Activated B cell treated with CpG ODN at 0.5 μM for 24 hours (primary cell): Measurements from ENCODE around the gene C2CD3. TPM values are rescaled to one million over a fixed set of nuclear protein-coding genes. Genes with fewer than 3 reads are reported as not detected.
A peak's percentile ranks its signal among the peaks of the same experiment; 100 is the strongest.

Source experiments
- ATAC-seq: fragments of 200-7000 bp; cut with Tn5 transposase; one replicate; pipeline ENCODE4 v1.10.0; 2021; ENCODE audit warnings: low read depth, mild to moderate bottlenecking, moderate library complexity
- CTCF ChIA-PET: fragments of 350-600 bp; sonication (Branson Sonifier 250); formaldehyde crosslinking; loops from one replicate; lab custom pipeline; 2021; ENCODE audit warnings: antibody characterized with exemption; lab: Charles Lee
- POLR2A ChIA-PET: fragments of 350-600 bp; sonication (Branson Sonifier 250); formaldehyde crosslinking; loops from one replicate; lab custom pipeline; 2021; ENCODE audit warnings: antibody characterized with exemption; lab: Charles Lee
- DNase-seq: peaks from one replicate; pipeline ENCODE4 v3.0.0; 2022
- H3K27ac Mint-ChIP-seq: one replicate; pipeline ENCODE4 v1.8.0; 2020; ENCODE audit warnings: mixed read lengths
- H3K27me3 Mint-ChIP-seq: one replicate; pipeline ENCODE4 v1.8.0; 2021; ENCODE audit warnings: mixed read lengths
- H3K36me3 Mint-ChIP-seq: one replicate; pipeline ENCODE4 v1.8.0; 2021; ENCODE audit warnings: low read depth, mixed read lengths
- H3K4me1 Mint-ChIP-seq: one replicate; pipeline ENCODE4 v1.8.0; 2021; ENCODE audit warnings: mixed read lengths
- H3K4me3 Mint-ChIP-seq: one replicate; pipeline ENCODE4 v1.8.0; 2020; ENCODE audit warnings: mild to moderate bottlenecking, mixed read lengths
- H3K9me3 Mint-ChIP-seq: one replicate; pipeline ENCODE4 v1.8.0; 2020; ENCODE audit warnings: mixed read lengths
- intact Hi-C: fragments of 100-400 bp; cut with micrococcal nuclease; formaldehyde crosslinking; loops from one replicate; pipeline ENCODE4 v1.15.1; 2024
- total RNA-seq: library from RNA; stranded (reverse); gene quantifications from 2 replicates; pipeline ENCODE4 v1.2.3, GENCODE V29; 2022
- TF ChIP-seq, protein P1 (sequence below): fragments of 200-600 bp; IDR thresholded peaks from one replicate; pipeline ENCODE4 v1.8.0; 2022; ENCODE audit warnings: antibody characterized with exemption, mild to moderate bottlenecking

The C2CD3 gene
- total RNA-seq, 1 donor from 2014 or later, result 50.3 TPM

- intact Hi-C loops, result loop anchor here (1.0 to 5.0 kb wide), 7 partner anchors 8 to 1901 kb away; partner anchors contain the start of genes LRRC51, NUMA1, POLD3 and RELT
- ATAC-seq (peak; percentile 68), DNase-seq (peak; percentile 86)
- Mint-ChIP-seq H3K27ac (peak overlapping the region; percentile 100), H3K4me1 (peaks cover 65% of the 10 kb centered on the region), H3K27me3 (no peaks in the 10 kb centered on the region), H3K4me3 (peak overlapping the region; percentile 99), H3K9me3 (no peaks in the 10 kb centered on the region), H3K36me3 (peaks cover 47% of the 10 kb centered on the region)
- POLR2A ChIA-PET, result interaction anchor here (0.7 to 16.3 kb wide), 17 partner anchors 9 to 188 kb away, joined by 3 to 425 read pairs (median 7); partner anchors contain the start of genes C2CD3 and PPME1
- TF ChIP-seq, protein P1, sequence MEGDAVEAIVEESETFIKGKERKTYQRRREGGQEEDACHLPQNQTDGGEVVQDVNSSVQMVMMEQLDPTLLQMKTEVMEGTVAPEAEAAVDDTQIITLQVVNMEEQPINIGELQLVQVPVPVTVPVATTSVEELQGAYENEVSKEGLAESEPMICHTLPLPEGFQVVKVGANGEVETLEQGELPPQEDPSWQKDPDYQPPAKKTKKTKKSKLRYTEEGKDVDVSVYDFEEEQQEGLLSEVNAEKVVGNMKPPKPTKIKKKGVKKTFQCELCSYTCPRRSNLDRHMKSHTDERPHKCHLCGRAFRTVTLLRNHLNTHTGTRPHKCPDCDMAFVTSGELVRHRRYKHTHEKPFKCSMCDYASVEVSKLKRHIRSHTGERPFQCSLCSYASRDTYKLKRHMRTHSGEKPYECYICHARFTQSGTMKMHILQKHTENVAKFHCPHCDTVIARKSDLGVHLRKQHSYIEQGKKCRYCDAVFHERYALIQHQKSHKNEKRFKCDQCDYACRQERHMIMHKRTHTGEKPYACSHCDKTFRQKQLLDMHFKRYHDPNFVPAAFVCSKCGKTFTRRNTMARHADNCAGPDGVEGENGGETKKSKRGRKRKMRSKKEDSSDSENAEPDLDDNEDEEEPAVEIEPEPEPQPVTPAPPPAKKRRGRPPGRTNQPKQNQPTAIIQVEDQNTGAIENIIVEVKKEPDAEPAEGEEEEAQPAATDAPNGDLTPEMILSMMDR, result no peak
- CTCF ChIA-PET, result interaction anchor here (1.1 to 1.4 kb wide), 2 partner anchors 11 kb away, joined by 3 read pairs; no protein-coding TSS in a partner anchor
Measured at GRCh38 chr11:73982990-73983740, 187.6 kb downstream of the C2CD3 start.

DNA sequence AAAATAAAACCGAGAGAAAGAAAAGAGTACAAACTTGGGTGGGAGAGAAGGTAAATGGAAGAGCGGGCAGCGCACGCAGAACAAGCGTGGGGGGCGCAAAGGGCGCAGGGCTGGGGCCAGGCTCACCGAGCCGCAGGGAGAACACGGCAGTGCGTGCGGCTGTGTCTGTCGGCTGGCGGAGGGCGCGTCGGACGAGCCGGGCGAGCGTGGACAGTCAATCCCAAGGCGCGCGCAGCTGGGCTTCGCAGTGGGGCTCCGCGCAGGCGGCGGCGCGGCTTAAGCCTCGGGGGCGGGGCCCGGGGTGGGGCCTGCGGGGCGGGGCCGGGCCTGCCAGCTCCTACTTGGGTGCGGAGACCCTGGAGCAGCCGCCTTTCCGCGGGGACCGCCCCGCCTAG, 188.2 kb downstream of the C2CD3 start, which contains the start of gene UCP2:
TSS of gene UCP2 (minus strand) at position 249 of the 395 bp plus-strand sequence. CDS start 4,465 bp downstream, outside the sequence.
- Mint-ChIP-seq H3K27me3 (no peaks in the 10 kb centered on the region), H3K36me3 (peaks cover 52% of the 10 kb centered on the region), H3K9me3 (no peaks in the 10 kb centered on the region), H3K4me3 (peak within 1 kb of the TSS; percentile 99), H3K27ac (peak within 1 kb of the TSS; percentile 100), H3K4me1 (peaks cover 71% of the 10 kb centered on the region)
- intact Hi-C loops, result loop anchor here (2.0 to 5.0 kb wide), 5 partner anchors 38 to 1900 kb away; partner anchors contain the start of genes LRRC51, NUMA1, POLD3 and RELT
- DNase-seq (peak; percentile 83), ATAC-seq (peak; percentile 53)
- ChIA-PET POLR2A (interaction anchor here (0.7 to 16.3 kb wide), 17 partner anchors 8 to 599 kb away, joined by 3 to 425 read pairs (median 7); partner anchors contain the start of genes C2CD3 and PPME1), CTCF (interaction anchor here (0.7 to 1.6 kb wide), 4 partner anchors 9 to 50 kb away, joined by 3 to 5 read pairs (median 3); no protein-coding TSS in a partner anchor)
- TF ChIP-seq, protein P1, result no peak

DNA sequence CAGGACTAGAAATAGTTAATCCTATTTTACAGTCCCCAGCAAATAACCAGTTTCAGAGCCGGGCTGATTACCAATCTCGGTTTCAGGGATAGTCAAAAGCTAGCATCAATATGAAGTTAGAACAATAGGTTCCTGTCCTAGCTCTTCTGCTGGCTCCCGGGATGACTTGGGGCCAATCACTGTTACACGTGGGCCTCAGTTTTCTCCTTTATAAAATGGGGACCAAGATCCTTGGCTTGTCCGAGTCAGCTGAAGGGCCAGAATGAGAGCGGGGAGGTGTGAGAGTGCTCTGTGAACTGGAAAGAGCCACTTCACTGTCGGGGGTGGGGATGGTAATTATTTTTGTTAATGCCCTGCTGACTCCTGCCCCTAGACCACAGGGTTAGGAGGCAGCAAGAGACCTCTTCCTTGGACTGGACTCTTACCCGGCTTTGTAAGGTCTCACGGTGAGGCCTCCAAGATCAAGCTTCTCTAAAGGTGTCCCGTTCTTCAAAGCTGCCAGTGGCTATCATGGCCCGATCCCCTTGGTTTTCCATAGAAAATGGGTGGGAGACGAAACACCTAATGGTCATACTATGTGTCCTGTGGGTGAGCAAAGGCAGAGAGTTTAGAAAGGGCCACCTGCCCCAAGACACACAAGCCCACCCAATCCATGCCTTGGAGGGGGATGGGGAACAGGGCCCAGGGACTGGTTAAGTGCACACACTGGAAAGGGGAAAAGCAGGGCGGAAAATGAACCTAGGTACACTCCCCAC, 189.6 kb downstream of the C2CD3 start:
- Mint-ChIP-seq H3K4me3 (peak overlapping the region; percentile 99), H3K27me3 (no peaks in the 10 kb centered on the region), H3K36me3 (peaks cover 66% of the 10 kb centered on the region), H3K9me3 (no peaks in the 10 kb centered on the region), H3K27ac (peak overlapping the region; percentile 100), H3K4me1 (peaks cover 76% of the 10 kb centered on the region)
- DNase-seq, result no peak
- ATAC-seq, result no peak
- ChIA-PET CTCF (interaction anchor here (1.3 to 2.2 kb wide), 5 partner anchors 10 to 24 kb away, joined by 5 to 11 read pairs (median 7); no protein-coding TSS in a partner anchor), POLR2A (interaction anchor here (1.3 to 16.3 kb wide), 11 partner anchors 13 to 190 kb away, joined by 7 to 425 read pairs (median 20); partner anchors contain the start of genes C2CD3, PPME1 and UCP3)
- intact Hi-C loops, result loop anchor here (5.0 kb wide), 4 partner anchors 604 to 1899 kb away; partner anchors contain the start of genes LRRC51, NUMA1, POLD3 and RELT
- TF ChIP-seq, protein P1, result no peak

DNA sequence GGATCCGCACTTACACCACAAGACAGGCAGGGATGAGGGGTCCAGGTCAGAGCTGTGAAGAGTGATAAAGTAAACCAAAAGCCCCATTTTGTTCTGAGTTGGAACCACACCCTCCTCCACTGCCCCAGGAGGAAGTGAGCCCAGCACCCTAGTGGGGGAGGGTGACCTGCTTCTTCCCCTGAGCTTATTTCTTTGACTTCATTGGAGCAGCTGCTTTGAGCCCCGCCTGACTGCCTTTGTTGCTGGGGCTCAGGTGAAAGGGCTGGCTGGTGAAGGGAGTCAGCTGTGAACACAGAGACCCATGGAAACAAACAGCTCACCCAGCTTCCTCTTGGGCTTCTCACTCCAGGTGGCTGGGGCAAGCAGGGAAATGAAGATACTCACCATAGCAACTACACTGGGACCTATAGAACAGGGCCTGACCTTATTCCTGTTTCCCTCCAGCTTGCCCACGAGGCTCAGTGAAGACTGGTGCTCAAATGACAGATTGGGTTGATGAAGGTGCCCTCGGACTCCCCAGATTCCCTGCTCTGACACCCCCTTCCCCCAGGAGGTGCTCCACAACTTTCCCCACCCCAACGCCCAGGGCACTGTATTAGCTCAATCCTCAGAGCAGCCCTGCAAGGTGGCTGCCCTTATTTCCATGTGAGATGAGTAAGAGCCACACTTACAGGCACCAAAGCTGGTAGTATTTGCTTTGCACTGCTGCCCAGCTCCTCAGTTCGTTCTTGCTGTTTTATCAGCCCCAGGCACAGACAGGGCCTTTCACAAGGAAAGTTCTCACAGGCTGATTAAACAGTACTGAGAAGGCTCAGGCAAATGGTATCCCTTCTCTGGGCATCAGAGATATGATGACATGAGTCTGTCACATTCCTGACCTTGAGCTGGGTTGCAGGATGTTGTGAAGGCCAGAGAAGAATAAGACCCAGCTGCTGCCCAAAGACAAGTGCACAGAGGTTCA, 190.5 kb downstream of the C2CD3 start:
- H3K27ac Mint-ChIP-seq, result peak overlapping the region; percentile 100
- peak overlapping the region; percentile 99 for H3K4me3 Mint-ChIP-seq
- ChIA-PET POLR2A (interaction anchor here (0.5 to 16.3 kb wide), 19 partner anchors 12 to 1244 kb away, joined by 3 to 425 read pairs (median 5); partner anchors contain the start of genes C2CD3, FAM168A, PPME1 and UCP3), CTCF (interaction anchor here (0.7 to 2.2 kb wide), 7 partner anchors 9 to 61 kb away, joined by 3 to 11 read pairs (median 7); no protein-coding TSS in a partner anchor)
- intact Hi-C loops, result loop anchor here (1.0 to 5.0 kb wide), 8 partner anchors 8 to 1898 kb away; partner anchors contain the start of genes C2CD3, LRRC51, NUMA1 and POLD3
- peaks cover 80% of the 10 kb centered on the region for H3K4me1 Mint-ChIP-seq
- peak; percentile 64 for ATAC-seq
- no peaks in the 10 kb centered on the region for H3K9me3 Mint-ChIP-seq
- peak; percentile 72 for DNase-seq
- H3K36me3 Mint-ChIP-seq, result peaks cover 76% of the 10 kb centered on the region
- TF ChIP-seq, protein P1, result no peak
- no peaks in the 10 kb centered on the region for H3K27me3 Mint-ChIP-seq
